GM12874 (cell line): Measurements from ENCODE around the gene TMSB15C.

Experiments
- CTCF ChIP-seq: IDR thresholded peaks from 2 replicates; pipeline ENCODE4 v1.5.1; 2011; ENCODE audit warnings: low read depth, mild to moderate bottlenecking, control low read depth, low read length, moderate library complexity; ENCODE audit not compliant: insufficient read depth

TMSB15C gene

GRCh38 chrX:104084063-104084462 is 8.0 kb upstream of the TMSB15C start:
- no peak for TF ChIP-seq CTCF

- no peak for TF ChIP-seq CTCF
These were observed 28.9 kb downstream of the TMSB15C start for GRCh38 chrX:104047171-104047570.

GRCh38 chrX:104045642-104046041 is 30.4 kb downstream of the TMSB15C start:
- TF ChIP-seq CTCF, result no peak

- no peak for TF ChIP-seq CTCF
These were observed 35.0 kb downstream of the TMSB15C start for GRCh38 chrX:104041003-104041402.

GRCh38 chrX:104039689-104040505 is 36.1 kb downstream of the TMSB15C start, which contains the start of gene H2BW2:
TSS of gene H2BW2 (plus strand) at chrX:104039956. CDS start at chrX:104039995, 39 bp downstream.
- no peak for TF ChIP-seq CTCF
